Naive thymus-derived CD4-positive, alpha-beta T cell (primary cell): ENCODE measurements around the gene JUP. TPM values are rescaled to one million over a fixed set of nuclear protein-coding genes. Genes with fewer than 3 reads are reported as not detected.

ENCODE experiments used
- ATAC-seq: fragments of 150-1000 bp; cut with Tn5 transposase; 2 replicates; pipeline ENCODE4 v1.10.0; 2021; ENCODE audit warnings: mild to moderate bottlenecking, moderate library complexity
- CTCF ChIA-PET: fragments of 350-600 bp; sonication (Branson Sonifier 250); formaldehyde crosslinking; loops from one replicate; lab custom pipeline; 2021; ENCODE audit warnings: antibody characterized with exemption; lab: Charles Lee
- POLR2A ChIA-PET: fragments of 350-600 bp; sonication (Branson Sonifier 250); formaldehyde crosslinking; loops from one replicate; lab custom pipeline; 2021; ENCODE audit warnings: antibody characterized with exemption, inconsistent platforms; lab: Charles Lee
- DNase-seq, 9 donors: peaks; one replicate each; pipeline versions ENCODE4 v3.0.0 to v3.0.0-alpha.2; 2020 to 2022; ENCODE audit warnings: mixed read lengths in 1 of 9
- H3K27ac ChIP-seq: one replicate; pipeline ENCODE4 v1.7.0; 2013; ENCODE audit warnings: mild to moderate bottlenecking, low read depth, low read length, moderate library complexity
- H3K27me3 ChIP-seq, 2 donors: one replicate each; pipeline ENCODE4 v1.7.0; 2013; ENCODE audit warnings: low read length in 2 of 2, mild to moderate bottlenecking in 2 of 2, moderate library complexity in 2 of 2; ENCODE audit not compliant: control insufficient read depth in 2 of 2, insufficient read depth in 2 of 2
- H3K36me3 ChIP-seq, 3 experiments: 1 replicate in 2 of 3; 2 replicates in 1 of 3; pipeline ENCODE4 v1.7.0; 2013; ENCODE audit warnings: low read length in 3 of 3, mild to moderate bottlenecking in 3 of 3, moderate library complexity in 1 of 3; ENCODE audit not compliant: insufficient read depth in 3 of 3, control insufficient read depth in 2 of 3
- H3K4me1 ChIP-seq, 2 donors: one replicate each; pipeline ENCODE4 v1.7.0; 2013; ENCODE audit warnings: low read length in 2 of 2, mild to moderate bottlenecking in 2 of 2, moderate library complexity in 1 of 2; ENCODE audit not compliant: control insufficient read depth in 2 of 2, insufficient read depth in 2 of 2
- H3K4me3 ChIP-seq: 2 replicates; pipeline ENCODE4 v1.7.0; 2013; ENCODE audit warnings: mild to moderate bottlenecking, low read length
- H3K9me3 ChIP-seq, 3 experiments: 1 replicate in 2 of 3; 2 replicates in 1 of 3; pipeline ENCODE4 v1.7.0; 2013; ENCODE audit warnings: low read length in 3 of 3; ENCODE audit not compliant: control insufficient read depth in 2 of 3
- H3K27ac Mint-ChIP-seq, 9 donors: one replicate each; pipeline ENCODE4 v1.8.0; 2020 to 2022; ENCODE audit warnings: mixed read lengths in 9 of 9, mild to moderate bottlenecking in 8 of 9, moderate library complexity in 5 of 9, inconsistent platforms in 2 of 9
- H3K27me3 Mint-ChIP-seq, 5 donors: one replicate each; pipeline ENCODE4 v1.8.0; 2021 to 2022; ENCODE audit warnings: mixed read lengths in 5 of 5, mild to moderate bottlenecking in 1 of 5
- H3K36me3 Mint-ChIP-seq, 5 donors: one replicate each; pipeline ENCODE4 v1.8.0; 2020 to 2022; ENCODE audit warnings: mixed read lengths in 5 of 5, mild to moderate bottlenecking in 3 of 5, inconsistent platforms in 1 of 5
- H3K4me1 Mint-ChIP-seq, 7 donors: one replicate each; pipeline ENCODE4 v1.8.0; 2020 to 2022; ENCODE audit warnings: mixed read lengths in 7 of 7, mild to moderate bottlenecking in 3 of 7, inconsistent platforms in 1 of 7
- H3K4me3 Mint-ChIP-seq, 10 donors: one replicate each; pipeline ENCODE4 v1.8.0; 2020 to 2022; ENCODE audit warnings: mild to moderate bottlenecking in 10 of 10, mixed read lengths in 10 of 10, moderate library complexity in 6 of 10, inconsistent platforms in 2 of 10
- H3K9me3 Mint-ChIP-seq, 11 donors: one replicate each; pipeline ENCODE4 v1.8.0; 2020 to 2022; ENCODE audit warnings: mixed read lengths in 11 of 11, mild to moderate bottlenecking in 4 of 11, inconsistent platforms in 1 of 11, moderate library complexity in 1 of 11
- intact Hi-C, 2 donors: fragments of 100-400 bp; cut with micrococcal nuclease; formaldehyde crosslinking; loops; one replicate each; pipeline ENCODE4 v1.15.1; 2023
- polyA plus RNA-seq, 2 donors: library from polyadenylated mRNA; unstranded; fragments of 300-500 nt; fragmentation: Illumina TruSeq; gene quantifications; one replicate each; pipeline ENCODE4 v1.2.3, GENCODE V29; 2021
- total RNA-seq, 6 experiments: library from RNA in 5 of 6; stranded (reverse) in 5 of 6; gene quantifications; 1 replicate in 5 of 6; 2 replicates in 1 of 6; pipeline ENCODE4 v1.2.3 and lab custom pipeline; 2021 to 2026

JUP gene
- total and polyA plus RNA-seq, 7 experiments from 2014 or later = 0.19 to 8.2 (median 0.49) TPM

- intact Hi-C loops = loop anchor here in 1 of 2 donors (1.0 kb wide), 1 partner anchor 63 kb away; no protein-coding TSS in a partner anchor
- peaks cover 4 to 14% (median 5%) of the 10 kb centered on the region in 7 donors for H3K4me1 Mint-ChIP-seq
- Histone ChIP-seq H3K27me3 (no peaks in the 10 kb centered on the region), H3K9me3 (no peaks in the 10 kb centered on the region), H3K36me3 (no peaks in the 10 kb centered on the region), H3K4me3 (no peak overlapping the region), H3K4me1 (peaks cover 0 to 3% of the 10 kb centered on the region in 2 donors), H3K27ac (no peak overlapping the region)
- no peaks in the 10 kb centered on the region for H3K27me3 Mint-ChIP-seq
- DNase-seq (peak; percentile 45 to 78 (median 68)), ATAC-seq (peak; percentile 91)
- H3K27ac Mint-ChIP-seq = no peak overlapping the region
- ChIA-PET POLR2A (interaction anchor here (0.8 kb wide), 1 partner anchor 113 kb away, joined by 3 read pairs; no protein-coding TSS in a partner anchor), CTCF (interaction anchor here (0.7 to 3.1 kb wide), 8 partner anchors 9 to 110 kb away, joined by 3 to 19 read pairs (median 7); partner anchors contain the start of gene P3H4)
- H3K9me3 Mint-ChIP-seq = no peaks in the 10 kb centered on the region
- peaks cover 0 to 3% (median 0%) of the 10 kb centered on the region in 5 donors for H3K36me3 Mint-ChIP-seq
- H3K4me3 Mint-ChIP-seq = no peak overlapping the region
Observed at GRCh38 chr17:41801374-41802271, 15.1 kb upstream of the JUP start.

- ATAC-seq (no peak), DNase-seq (no peak)
- Histone ChIP-seq H3K4me3 (no peak overlapping the region), H3K36me3 (no peaks in the 10 kb centered on the region), H3K27me3 (no peaks in the 10 kb centered on the region), H3K9me3 (no peaks in the 10 kb centered on the region), H3K27ac (no peak overlapping the region), H3K4me1 (peaks cover 0 to 3% of the 10 kb centered on the region in 2 donors)
- Mint-ChIP-seq H3K27ac (no peak overlapping the region), H3K27me3 (peaks cover 0 to 2% (median 0%) of the 10 kb centered on the region in 5 donors), H3K4me1 (peaks cover 4 to 14% (median 5%) of the 10 kb centered on the region in 7 donors), H3K36me3 (peaks cover 0 to 3% (median 0%) of the 10 kb centered on the region in 5 donors), H3K9me3 (no peaks in the 10 kb centered on the region), H3K4me3 (no peak overlapping the region)
- POLR2A ChIA-PET = interaction anchor here (0.6 kb wide), 1 partner anchor 770 kb away, joined by 3 read pairs; no protein-coding TSS in a partner anchor
- CTCF ChIA-PET = interaction anchor here (0.9 to 3.1 kb wide), 6 partner anchors 10 to 85 kb away, joined by 3 to 19 read pairs (median 10); partner anchors contain the start of gene P3H4
- intact Hi-C loops = loop anchor here in 1 of 2 donors (1.0 kb wide), 1 partner anchor 62 kb away; no protein-coding TSS in a partner anchor
Observed at GRCh38 chr17:41800601-41801373, 14.3 kb upstream of the JUP start.

GRCh38 chr17:41799366-41799765, 12.9 kb upstream of the JUP start:
- ChIA-PET POLR2A (no interaction called here), CTCF (interaction anchor here (2.0 kb wide), 1 partner anchor 62 kb away, joined by 5 read pairs; no protein-coding TSS in a partner anchor)
- no peaks in the 10 kb centered on the region for H3K36me3 ChIP-seq
- intact Hi-C loops = no loop called here
- no peak overlapping the region for H3K4me3 ChIP-seq
- DNase-seq (no peak), ATAC-seq (no peak)
- no peaks in the 10 kb centered on the region for H3K9me3 ChIP-seq
- no peaks in the 10 kb centered on the region for H3K9me3 Mint-ChIP-seq
- no peak overlapping the region for H3K27ac ChIP-seq
- peaks cover 0 to 4% (median 0%) of the 10 kb centered on the region in 5 donors for H3K27me3 Mint-ChIP-seq
- H3K27me3 ChIP-seq = no peaks in the 10 kb centered on the region
- peaks cover 0 to 3% of the 10 kb centered on the region in 2 donors for H3K4me1 ChIP-seq
- H3K4me3 Mint-ChIP-seq = no peak overlapping the region
- no peaks in the 10 kb centered on the region for H3K36me3 Mint-ChIP-seq
- H3K27ac Mint-ChIP-seq = no peak overlapping the region
- H3K4me1 Mint-ChIP-seq = peaks cover 4 to 14% (median 5%) of the 10 kb centered on the region in 7 donors

- H3K36me3 Mint-ChIP-seq = no peaks in the 10 kb centered on the region
- ChIA-PET POLR2A (no interaction called here), CTCF (interaction anchor here (1.6 kb wide), 1 partner anchor 45 kb away, joined by 7 read pairs; no protein-coding TSS in a partner anchor)
- peaks cover 4 to 10% (median 5%) of the 10 kb centered on the region in 7 donors for H3K4me1 Mint-ChIP-seq
- no peak for DNase-seq
- ATAC-seq = no peak
- no peak overlapping the region for H3K27ac Mint-ChIP-seq
- peaks cover 0 to 4% (median 0%) of the 10 kb centered on the region in 5 donors for H3K27me3 Mint-ChIP-seq
- intact Hi-C loops = no loop called here
- H3K27me3 ChIP-seq = no peaks in the 10 kb centered on the region
- no peaks in the 10 kb centered on the region for H3K36me3 ChIP-seq
- H3K4me1 ChIP-seq = peaks cover 0 to 3% of the 10 kb centered on the region in 2 donors
- no peaks in the 10 kb centered on the region for H3K9me3 Mint-ChIP-seq
- no peak overlapping the region for H3K4me3 ChIP-seq
- H3K9me3 ChIP-seq = no peaks in the 10 kb centered on the region
- no peak overlapping the region for H3K4me3 Mint-ChIP-seq
- H3K27ac ChIP-seq = no peak overlapping the region
Observed at GRCh38 chr17:41797377-41797776, 10.9 kb upstream of the JUP start.

- H3K9me3 ChIP-seq = no peaks in the 10 kb centered on the region
- intact Hi-C loops = no loop called here
- H3K27ac Mint-ChIP-seq = no peak overlapping the region
- CTCF ChIA-PET = interaction anchor here (0.5 kb wide), 1 partner anchor 10 kb away, joined by 3 read pairs; no protein-coding TSS in a partner anchor
- no peak overlapping the region for H3K4me3 ChIP-seq
- POLR2A ChIA-PET = no interaction called here
- DNase-seq (no peak), ATAC-seq (no peak)
- H3K4me3 Mint-ChIP-seq = no peak overlapping the region
- peaks cover 0 to 1% of the 10 kb centered on the region in 2 donors for H3K4me1 ChIP-seq
- H3K27me3 Mint-ChIP-seq = peaks cover 0 to 4% (median 0%) of the 10 kb centered on the region in 5 donors
- no peaks in the 10 kb centered on the region for H3K36me3 Mint-ChIP-seq
- no peaks in the 10 kb centered on the region for H3K36me3 ChIP-seq
- H3K27me3 ChIP-seq = no peaks in the 10 kb centered on the region
- peaks cover 0 to 5% (median 0%) of the 10 kb centered on the region in 7 donors for H3K4me1 Mint-ChIP-seq
- H3K9me3 Mint-ChIP-seq = no peaks in the 10 kb centered on the region
- no peak overlapping the region for H3K27ac ChIP-seq
Observed at GRCh38 chr17:41796121-41796895, 9.8 kb upstream of the JUP start.
